ENCODE results near the gene SCRN1. TPM values are rescaled to one million over a fixed set of nuclear protein-coding genes. Genes with fewer than 3 reads are reported as not detected.

SCRN1 gene
- total and polyA plus RNA-seq, 2 of the 13 experiments (the other 11 are each of a cell fraction or from before 2014, with no cell fraction given), result 43.2 to 49.8 TPM

GRCh38 chr7:29958667-29959358, 30.8 kb downstream of the SCRN1 start:
- Histone ChIP-seq H3K4me3 (replicated peaks in 1 of 3; ENCODE audit: insufficient read depth in 1 of 3, low read depth in 2 of 3, low read length in 3 of 3) (no peak overlapping the region), H3K27me3 (ENCODE audit: control insufficient read depth in 1 of 2, insufficient read depth in 2 of 2, low read length in 2 of 2) (no peaks in the 10 kb centered on the region), H3K4me1 (ENCODE audit: insufficient read depth, low read length) (no peaks in the 10 kb centered on the region; the same call in 1 of the 2 replicates), H3K79me2 (ENCODE audit: insufficient read depth, low read length) (peaks cover 2% of the 10 kb centered on the region), H3K9me3 (ENCODE audit: low read length) (no peaks in the 10 kb centered on the region), H4K20me1 (ENCODE audit: insufficient read depth, low read length) (peaks cover 2% of the 10 kb centered on the region; the same call in 1 of the 2 replicates), H3K27ac (ENCODE audit: extremely low read length, insufficient read depth, low read length) (no peak overlapping the region), H3K36me3 (replicated peaks in 1 of 2; ENCODE audit: control insufficient read depth in 1 of 2, insufficient read depth in 2 of 2, low read length in 2 of 2) (peaks cover 11 to 40% of the 10 kb centered on the region in 2 experiments), H3K4me2 (ENCODE audit: low read depth, low read length) (no peak overlapping the region), H3K9ac (ENCODE audit: insufficient read depth, low read depth, low read length) (no peak overlapping the region), H2AFZ (ENCODE audit: low read length) (no peak overlapping the region)
- in situ Hi-C loops (cut with HindIII; ENCODE audit: extremely low pct_ligation_motif_present, low pct_unique_long_range_greater_than_20kb) (no loop called here), intact Hi-C loops (cut with micrococcal nuclease; ENCODE audit: unreplicated experiment) (no loop called here)
- TF ChIP-seq ZSCAN20 (CRISPR knock-in tag; IDR thresholded peaks at IDR 0.05; ENCODE audit: borderline replicate concordance), result no peak
- no peak for TF ChIP-seq ZNF510 (CRISPR knock-in tag; IDR thresholded peaks at IDR 0.05; ENCODE audit: low read depth)
- no peak for TF ChIP-seq ELF4 (CRISPR knock-in tag; IDR thresholded peaks at IDR 0.05; ENCODE audit: borderline replicate concordance)
- peak; percentile 65 for TF ChIP-seq RBM22 (optimal IDR thresholded peaks at IDR 0.05; ENCODE audit: low read length)
- TF ChIP-seq FOXP4 (CRISPR knock-in tag; IDR thresholded peaks at IDR 0.05), result no peak
- no peak for TF ChIP-seq TBP (CRISPR knock-in tag; IDR thresholded peaks at IDR 0.05)
- TF ChIP-seq, protein P1, sequence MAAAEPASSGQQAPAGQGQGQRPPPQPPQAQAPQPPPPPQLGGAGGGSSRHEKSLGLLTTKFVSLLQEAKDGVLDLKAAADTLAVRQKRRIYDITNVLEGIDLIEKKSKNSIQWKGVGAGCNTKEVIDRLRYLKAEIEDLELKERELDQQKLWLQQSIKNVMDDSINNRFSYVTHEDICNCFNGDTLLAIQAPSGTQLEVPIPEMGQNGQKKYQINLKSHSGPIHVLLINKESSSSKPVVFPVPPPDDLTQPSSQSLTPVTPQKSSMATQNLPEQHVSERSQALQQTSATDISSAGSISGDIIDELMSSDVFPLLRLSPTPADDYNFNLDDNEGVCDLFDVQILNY (CRISPR knock-in tag; conservative IDR thresholded peaks at IDR 0.05), result no peak
- no peak for TF ChIP-seq ZNF557 (CRISPR knock-in tag; IDR thresholded peaks at IDR 0.05)
- no peak for FAIRE-seq
- WGBS (ENCODE audit: low lambda C conversion rate), result 98% methylated on average over 8 of the region's 8 CpGs
- no TSS peak for BruUV-seq (replicated peaks)
- no peak for DNase-seq (ENCODE audit: low spot score)
- POLR2A ChIA-PET, result no interaction called here
- CTCF ChIA-PET (ENCODE audit: low intra/inter-chr PET ratio, low total read pairs), result no interaction called here
- no peak for ATAC-seq

Data from HepG2 (cell line).